Sigmoid colon (tissue), 7 donors: ENCODE data around the gene CCDC85C. TPM values are rescaled to one million over a fixed set of nuclear protein-coding genes. Genes with fewer than 3 reads are reported as not detected.

ENCODE experiments used
- DNase-seq: peaks from one replicate; pipeline ENCODE4 v3.0.0-alpha.2; 2019
- H3K27ac ChIP-seq, 4 donors: fragments of 200-600 bp; sonication (generic); one replicate each; pipeline ENCODE4 v1.5.1; 2016 to 2019; ENCODE audit warnings: mild to moderate bottlenecking in 1 of 4
- H3K27me3 ChIP-seq, 3 donors: fragments of 200-600 bp; sonication (generic); one replicate each; pipeline ENCODE4 v1.5.1; 2019; ENCODE audit warnings: mild to moderate bottlenecking in 1 of 3
- H3K36me3 ChIP-seq, 4 donors: fragments of 200-600 bp; sonication (generic); one replicate each; pipeline ENCODE4 v1.5.1; 2016 to 2019
- H3K4me1 ChIP-seq, 4 donors: fragments of 200-600 bp; sonication (generic); one replicate each; pipeline ENCODE4 v1.5.1; 2017 to 2019
- H3K4me3 ChIP-seq, 4 donors: fragments of 200-600 bp; sonication (generic); one replicate each; pipeline ENCODE4 v1.5.1; 2017 to 2019; ENCODE audit warnings: mild to moderate bottlenecking in 2 of 4, moderate library complexity in 1 of 4
- H3K9me3 ChIP-seq, 4 donors: fragments of 200-600 bp in 3 of 4; sonication (generic) in 3 of 4; one replicate each; pipeline versions ENCODE4 v1.5.1 to v1.6.1; 2013 to 2019
- EP300 ChIP-seq, 4 donors: sonication (generic); formaldehyde crosslinking; IDR thresholded peaks; one replicate each; pipeline ENCODE4 v1.6.1; 2017; ENCODE audit warnings: antibody characterized with exemption in 4 of 4
- POLR2A ChIP-seq, 2 donors: fragments of 450-650 bp; IDR thresholded peaks; one replicate each; pipeline ENCODE4 v1.6.1; 2016; ENCODE audit warnings: antibody characterized with exemption in 2 of 2, mild to moderate bottlenecking in 2 of 2, moderate library complexity in 2 of 2
- POLR2AphosphoS5 ChIP-seq, 4 donors: sonication (generic); formaldehyde crosslinking; IDR thresholded peaks; one replicate each; pipeline ENCODE4 v1.6.1; 2017; ENCODE audit warnings: antibody characterized with exemption in 4 of 4
- WGBS, 2 donors: extraction: QIAGEN DNeasy Blood & Tissue Kit; methylation state at CpG; one replicate each; pipeline ENCODE4 v1.1.7; 2013; 5-methylcytosine and 5-hydroxymethylcytosine counted together
- intact Hi-C: fragments of 100-400 bp; cut with DNase I; formaldehyde crosslinking; loops from one replicate; pipeline ENCODE4 v1.15.1; 2023
- polyA plus RNA-seq, 3 donors: library from polyadenylated mRNA; stranded (reverse); fragments of 200-250 nt; gene quantifications; one replicate each; pipeline ENCODE4 v1.2.3, GENCODE V29; 2013
- total RNA-seq, 4 donors: library from RNA; depleted of rRNA; stranded (reverse); fragments of >200 nt; gene quantifications; one replicate each; pipeline ENCODE4 v1.1.0, GENCODE V29; 2016
- TF ChIP-seq, protein P1 (sequence below), 4 experiments: fragments of 450-650 bp in 3 of 4; fragments of 200-600 bp in 1 of 4; IDR thresholded peaks; one replicate each; pipeline ENCODE4 v1.5.1; 2016 to 2019; ENCODE audit warnings: antibody characterized with exemption in 4 of 4, mild to moderate bottlenecking in 3 of 4, moderate library complexity in 2 of 4
- donor health status: healthy with polysubstance abuse.
- donor health status: Bipolar disorder and iron deficiency.
- donor health status: healthy.

The CCDC85C gene
- total and polyA plus RNA-seq, 7 donors, result 11.4 to 79.0 (median 28.1) TPM

- intact Hi-C loops, result no loop called here
- no peaks in the 10 kb centered on the region for H3K9me3 ChIP-seq
- 40 to 74% methylated on average over 6 of the region's 6 CpGs for WGBS, 2 donors
- no peaks in the 10 kb centered on the region for H3K27me3 ChIP-seq
- H3K36me3 ChIP-seq, result no peaks in the 10 kb centered on the region
- TF ChIP-seq POLR2AphosphoS5 (IDR thresholded peaks at IDR 0.05), result no peak
- no peak for TF ChIP-seq POLR2A (IDR thresholded peaks at IDR 0.05)
- no peak for TF ChIP-seq EP300 (IDR thresholded peaks at IDR 0.05)
- TF ChIP-seq, protein P1, sequence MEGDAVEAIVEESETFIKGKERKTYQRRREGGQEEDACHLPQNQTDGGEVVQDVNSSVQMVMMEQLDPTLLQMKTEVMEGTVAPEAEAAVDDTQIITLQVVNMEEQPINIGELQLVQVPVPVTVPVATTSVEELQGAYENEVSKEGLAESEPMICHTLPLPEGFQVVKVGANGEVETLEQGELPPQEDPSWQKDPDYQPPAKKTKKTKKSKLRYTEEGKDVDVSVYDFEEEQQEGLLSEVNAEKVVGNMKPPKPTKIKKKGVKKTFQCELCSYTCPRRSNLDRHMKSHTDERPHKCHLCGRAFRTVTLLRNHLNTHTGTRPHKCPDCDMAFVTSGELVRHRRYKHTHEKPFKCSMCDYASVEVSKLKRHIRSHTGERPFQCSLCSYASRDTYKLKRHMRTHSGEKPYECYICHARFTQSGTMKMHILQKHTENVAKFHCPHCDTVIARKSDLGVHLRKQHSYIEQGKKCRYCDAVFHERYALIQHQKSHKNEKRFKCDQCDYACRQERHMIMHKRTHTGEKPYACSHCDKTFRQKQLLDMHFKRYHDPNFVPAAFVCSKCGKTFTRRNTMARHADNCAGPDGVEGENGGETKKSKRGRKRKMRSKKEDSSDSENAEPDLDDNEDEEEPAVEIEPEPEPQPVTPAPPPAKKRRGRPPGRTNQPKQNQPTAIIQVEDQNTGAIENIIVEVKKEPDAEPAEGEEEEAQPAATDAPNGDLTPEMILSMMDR (IDR thresholded peaks at IDR 0.05), result no peak
- peak overlapping the region; percentile 31 to 97 (median 90) for H3K27ac ChIP-seq
- no peak overlapping the region for H3K4me3 ChIP-seq
- DNase-seq, result no peak
- peaks cover 0 to 89% (median 79%) of the 10 kb centered on the region in 4 donors for H3K4me1 ChIP-seq
Measured at GRCh38 chr14:99599393-99599792, 4.6 kb downstream of the CCDC85C start.

- no peak for TF ChIP-seq POLR2A (IDR thresholded peaks at IDR 0.05)
- no peak for TF ChIP-seq EP300 (IDR thresholded peaks at IDR 0.05)
- no peak for TF ChIP-seq POLR2AphosphoS5 (IDR thresholded peaks at IDR 0.05)
- TF ChIP-seq, protein P1 (IDR thresholded peaks at IDR 0.05), result no peak
- Histone ChIP-seq H3K27ac (peak overlapping the region; percentile 31 to 97 (median 90)), H3K9me3 (no peaks in the 10 kb centered on the region), H3K27me3 (no peaks in the 10 kb centered on the region), H3K36me3 (no peaks in the 10 kb centered on the region), H3K4me1 (peaks cover 0 to 95% (median 85%) of the 10 kb centered on the region in 4 donors), H3K4me3 (no peak overlapping the region)
- WGBS, 2 donors, result 22 to 68% methylated on average over 3 of the region's 3 CpGs
- intact Hi-C loops, result no loop called here
- DNase-seq, result no peak
Measured at GRCh38 chr14:99598774-99599173, 5.2 kb downstream of the CCDC85C start.

- peaks cover 0 to 98% (median 91%) of the 10 kb centered on the region in 4 donors for H3K4me1 ChIP-seq
Measured at GRCh38 chr14:99597911-99598600, 6.0 kb downstream of the CCDC85C start.

GRCh38 chr14:99596772-99597171, 7.2 kb downstream of the CCDC85C start:
- H3K36me3 ChIP-seq, result no peaks in the 10 kb centered on the region
- no peaks in the 10 kb centered on the region for H3K27me3 ChIP-seq
- no peak for DNase-seq
- no peak overlapping the region for H3K4me3 ChIP-seq
- intact Hi-C loops, result no loop called here
- 42 to 82% methylated on average over 7 of the region's 7 CpGs for WGBS, 2 donors
- peaks cover 0 to 100% (median 97%) of the 10 kb centered on the region in 4 donors for H3K4me1 ChIP-seq
- H3K9me3 ChIP-seq, result no peaks in the 10 kb centered on the region
- no peak for TF ChIP-seq EP300 (IDR thresholded peaks at IDR 0.05)
- no peak for TF ChIP-seq POLR2AphosphoS5 (IDR thresholded peaks at IDR 0.05)
- TF ChIP-seq, protein P1 (IDR thresholded peaks at IDR 0.05), result no peak
- no peak for TF ChIP-seq POLR2A (IDR thresholded peaks at IDR 0.05)
- H3K27ac ChIP-seq, result peak overlapping the region; percentile 72 to 97 (median 90)

More at GRCh38 chr14:99597911-99598600, 6.0 kb downstream of the CCDC85C start:
- Histone ChIP-seq H3K36me3 (no peaks in the 10 kb centered on the region), H3K9me3 (no peaks in the 10 kb centered on the region), H3K27ac (peak overlapping the region; percentile 31 to 97 (median 90)), H3K4me3 (no peak overlapping the region), H3K27me3 (no peaks in the 10 kb centered on the region)
- DNase-seq, result no peak
- WGBS, 2 donors, result 87 to 92% methylated on average over 20 of the region's 20 CpGs
- intact Hi-C loops, result no loop called here
- TF ChIP-seq POLR2AphosphoS5 (IDR thresholded peaks at IDR 0.05) (no peak), EP300 (IDR thresholded peaks at IDR 0.05) (no peak), POLR2A (IDR thresholded peaks at IDR 0.05) (no peak)
- TF ChIP-seq, protein P1 (IDR thresholded peaks at IDR 0.05), result no peak
